Trophoblast cell (in vitro differentiated cells and primary cell): Measurements from ENCODE around the gene TMEM120B.
"Not testable (repeated sequence)": the region's sequence is repeated elsewhere in the genome, so short reads cannot be mapped to it uniquely, and the experiment has no call there.

Source experiments
- DNase-seq, 2 donors: peaks; one replicate each; pipeline ENCODE4 v3.0.0-alpha.2; 2016
- H2AFZ ChIP-seq: 2 replicates; pipeline ENCODE4 v1.6.1; 2013; ENCODE audit warnings: low read length, moderate library complexity, mild to moderate bottlenecking; ENCODE audit not compliant: insufficient read depth, poor library complexity
- H2AK5ac ChIP-seq: 2 replicates; pipeline ENCODE4 v1.6.1; 2013; ENCODE audit warnings: mild to moderate bottlenecking, low read length
- H2BK120ac ChIP-seq: 2 replicates; pipeline ENCODE4 v1.6.1; 2013; ENCODE audit warnings: low read length, mild to moderate bottlenecking, moderate library complexity; ENCODE audit not compliant: insufficient read depth, poor library complexity
- H2BK12ac ChIP-seq: 2 replicates; pipeline ENCODE4 v1.6.1; 2013; ENCODE audit warnings: mild to moderate bottlenecking, low read length, moderate library complexity
- H2BK5ac ChIP-seq: 2 replicates; pipeline ENCODE4 v1.6.1; 2013; ENCODE audit warnings: low read length, low read depth, moderate library complexity, mild to moderate bottlenecking; ENCODE audit not compliant: poor library complexity
- H3K14ac ChIP-seq: 2 replicates; pipeline ENCODE4 v1.6.1; 2013; ENCODE audit warnings: mild to moderate bottlenecking, low read length
- H3K18ac ChIP-seq: 2 replicates; pipeline ENCODE4 v1.6.1; 2013; ENCODE audit warnings: mild to moderate bottlenecking, low read length
- H3K23ac ChIP-seq: 2 replicates; pipeline ENCODE4 v1.6.1; 2013; ENCODE audit warnings: low read length
- H3K27ac ChIP-seq: 2 replicates; pipeline ENCODE4 v1.5.1; 2013; ENCODE audit warnings: low read depth, mild to moderate bottlenecking, inconsistent platforms, low read length, moderate library complexity
- H3K27me3 ChIP-seq: 2 replicates; pipeline ENCODE4 v1.6.1; 2013; ENCODE audit warnings: inconsistent platforms, mild to moderate bottlenecking, low read length, moderate library complexity; ENCODE audit not compliant: insufficient read depth
- H3K36me3 ChIP-seq, 2 experiments: 1 replicate in 1 of 2; 2 replicates in 1 of 2; pipeline ENCODE4 v1.6.1; 2013; ENCODE audit warnings: low read length in 2 of 2, mild to moderate bottlenecking in 2 of 2, moderate library complexity in 1 of 2; ENCODE audit not compliant: insufficient read depth in 2 of 2, control insufficient read depth in 1 of 2
- H3K4ac ChIP-seq: 2 replicates; pipeline ENCODE4 v1.6.1; 2013; ENCODE audit warnings: low read depth, mild to moderate bottlenecking, low read length, moderate library complexity
- H3K4me1 ChIP-seq, 2 experiments: 1 replicate in 1 of 2; 2 replicates in 1 of 2; pipeline ENCODE4 v1.6.1; 2013; ENCODE audit warnings: low read length in 2 of 2, mild to moderate bottlenecking in 2 of 2, moderate library complexity in 1 of 2; ENCODE audit not compliant: insufficient read depth in 2 of 2, control insufficient read depth in 1 of 2
- H3K4me2 ChIP-seq: 2 replicates; pipeline ENCODE4 v1.6.1; 2013; ENCODE audit warnings: inconsistent platforms, mild to moderate bottlenecking, low read length, moderate library complexity
- H3K4me3 ChIP-seq: 2 replicates; pipeline ENCODE4 v1.5.1; 2013; ENCODE audit warnings: mild to moderate bottlenecking, low read depth, low read length, inconsistent platforms
- H3K79me1 ChIP-seq: one replicate; pipeline ENCODE4 v1.6.1; 2013; ENCODE audit warnings: low read length
- H3K79me2 ChIP-seq: 2 replicates; pipeline ENCODE4 v1.6.1; 2013; ENCODE audit warnings: low read length, mild to moderate bottlenecking; ENCODE audit not compliant: control insufficient read depth, insufficient read depth, poor library complexity
- H3K9ac ChIP-seq: 2 replicates; pipeline ENCODE4 v1.6.1; 2013; ENCODE audit warnings: mild to moderate bottlenecking, low read length
- H3K9me3 ChIP-seq: 2 replicates; pipeline ENCODE4 v1.6.1; 2013; ENCODE audit warnings: low read depth, mild to moderate bottlenecking, control low read depth, inconsistent platforms, low read length; ENCODE audit not compliant: insufficient read depth
- H4K12ac ChIP-seq: 2 replicates; pipeline ENCODE4 v1.6.1; 2013; ENCODE audit warnings: low read depth, mild to moderate bottlenecking, low read length, moderate library complexity
- H4K8ac ChIP-seq: 2 replicates; pipeline ENCODE4 v1.6.1; 2013; ENCODE audit warnings: low read depth, mild to moderate bottlenecking, low read length, moderate library complexity
- H4K91ac ChIP-seq: one replicate; pipeline ENCODE4 v1.6.1; 2013; ENCODE audit warnings: low read depth, mild to moderate bottlenecking, low read length, moderate library complexity
- WGBS: extraction: QIAGEN DNeasy Blood & Tissue Kit; methylation state at CpG from one replicate; pipeline ENCODE4 v1.1.7; 2013; ENCODE audit warnings: missing lambda C conversion rate; ENCODE audit not compliant: insufficient read length, insufficient coverage; ENCODE audit errors: extremely low coverage; 5-methylcytosine and 5-hydroxymethylcytosine counted together

The TMEM120B gene

GRCh38 chr12:121740847-121741246, 28.3 kb downstream of the TMEM120B start:
- Histone ChIP-seq H3K9me3 (no peaks in the 10 kb centered on the region), H4K12ac (no peak overlapping the region), H2BK5ac (no peak overlapping the region), H3K9ac (no peak overlapping the region), H3K14ac (no peak overlapping the region), H3K27me3 (no peaks in the 10 kb centered on the region), H3K18ac (no peak overlapping the region), H3K4me3 (no peak overlapping the region), H3K79me1 (no peaks in the 10 kb centered on the region), H3K27ac (no peak overlapping the region), H3K79me2 (no peaks in the 10 kb centered on the region), H4K8ac (no peak overlapping the region), H3K36me3 (no peaks in the 10 kb centered on the region), H3K4me1 (no peaks in the 10 kb centered on the region), H2AK5ac (no peak overlapping the region), H2AFZ (no peak overlapping the region), H2BK120ac (no peak overlapping the region), H4K91ac (no peak overlapping the region), H3K23ac (no peak overlapping the region), H2BK12ac (no peak overlapping the region), H3K4ac (no peak overlapping the region), H3K4me2 (no peak overlapping the region)
- DNase-seq: no peak
- no CpG with 5 or more reads among the region's 4 CpGs for WGBS

- Histone ChIP-seq H3K79me1 (no peaks in the 10 kb centered on the region), H4K8ac (no peak overlapping the region), H3K9me3 (no peaks in the 10 kb centered on the region), H3K14ac (no peak overlapping the region), H3K79me2 (no peaks in the 10 kb centered on the region), H2BK120ac (no peak overlapping the region), H3K23ac (no peak overlapping the region), H2AK5ac (no peak overlapping the region), H3K27ac (no peak overlapping the region), H3K4me2 (no peak overlapping the region), H3K36me3 (no peaks in the 10 kb centered on the region), H2AFZ (no peak overlapping the region), H3K4ac (no peak overlapping the region), H4K12ac (no peak overlapping the region), H2BK12ac (no peak overlapping the region), H3K27me3 (no peaks in the 10 kb centered on the region), H3K4me1 (no peaks in the 10 kb centered on the region), H3K9ac (no peak overlapping the region), H3K18ac (no peak overlapping the region), H4K91ac (no peak overlapping the region), H3K4me3 (no peak overlapping the region), H2BK5ac (no peak overlapping the region)
- no peak for DNase-seq
- no CpG with 5 or more reads among the region's 6 CpGs for WGBS
Observed at GRCh38 chr12:121741743-121742142, 29.2 kb downstream of the TMEM120B start.

GRCh38 chr12:121745545-121745944, 33.0 kb downstream of the TMEM120B start:
- not testable (repeated sequence) for H2BK12ac ChIP-seq, H3K9ac ChIP-seq, H3K14ac ChIP-seq, H3K36me3 ChIP-seq, H3K4me1 ChIP-seq, H3K23ac ChIP-seq, H4K91ac ChIP-seq, H4K12ac ChIP-seq, H3K9me3 ChIP-seq, H3K79me1 ChIP-seq, H3K79me2 ChIP-seq, H4K8ac ChIP-seq, H2AFZ ChIP-seq, H3K27me3 ChIP-seq, H3K18ac ChIP-seq, H3K27ac ChIP-seq, H3K4me2 ChIP-seq, H2AK5ac ChIP-seq, H3K4me3 ChIP-seq, H3K4ac ChIP-seq, H2BK5ac ChIP-seq, H2BK120ac ChIP-seq
- no CpG with 5 or more reads among the region's 5 CpGs for WGBS
- peak in 1 of 2 donors; percentile 28 for DNase-seq

GRCh38 chr12:121748218-121748570, 35.6 kb downstream of the TMEM120B start:
- Histone ChIP-seq H3K27ac (peak overlapping the region; percentile 22), H3K4me1 (peaks cover 6 to 10% of the 10 kb centered on the region in 2 experiments), H3K9ac (no peak overlapping the region), H3K79me1 (no peaks in the 10 kb centered on the region), H2BK5ac (no peak overlapping the region), H2AK5ac (no peak overlapping the region), H3K4me2 (no peak overlapping the region), H3K9me3 (peaks cover 3% of the 10 kb centered on the region), H4K8ac (no peak overlapping the region), H3K14ac (no peak overlapping the region), H4K91ac (no peak overlapping the region), H2BK12ac (no peak overlapping the region), H4K12ac (no peak overlapping the region), H3K36me3 (peaks cover 15 to 16% of the 10 kb centered on the region in 2 experiments), H3K79me2 (no peaks in the 10 kb centered on the region), H2BK120ac (no peak overlapping the region), H3K4ac (no peak overlapping the region), H2AFZ (no peak overlapping the region), H3K4me3 (no peak overlapping the region), H3K27me3 (no peaks in the 10 kb centered on the region), H3K23ac (no peak overlapping the region), H3K18ac (no peak overlapping the region)
- no CpG with 5 or more reads among the region's 13 CpGs for WGBS
- no peak for DNase-seq
